Liver (tissue), 3 donors: ENCODE measurements around the gene DAGLA.

Experiments
- CTCF ChIP-seq: fragments of 150-350 bp; IDR thresholded peaks from 2 replicates; pipeline ENCODE4 v1.5.1; 2017; ENCODE audit warnings: improper control_type of control experiment, low read depth, low read length; ENCODE audit not compliant: missing input control
- EGR1 ChIP-seq, 2 donors: IDR thresholded peaks; 2 replicates each; pipeline ENCODE4 v1.6.1; 2016 to 2018; ENCODE audit warnings: antibody characterized with exemption in 2 of 2, low read depth in 2 of 2
- GABPA ChIP-seq, 2 donors: IDR thresholded peaks in 1 of 2; conservative IDR thresholded peaks in 1 of 2; 2 replicates each; pipeline ENCODE4 v1.6.1; 2016; ENCODE audit warnings: antibody characterized with exemption in 2 of 2, mild to moderate bottlenecking in 1 of 2, moderate library complexity in 1 of 2
- HNF4A ChIP-seq, 2 donors: conservative IDR thresholded peaks; 2 replicates each; pipeline ENCODE4 v1.6.1; 2016; ENCODE audit warnings: antibody characterized with exemption in 2 of 2, mild to moderate bottlenecking in 2 of 2
- JUND ChIP-seq, 2 donors: IDR thresholded peaks; 2 replicates each; pipeline ENCODE4 v1.6.1; 2016; ENCODE audit warnings: antibody characterized with exemption in 2 of 2
- RAD21 ChIP-seq, 2 donors: IDR thresholded peaks; 2 replicates each; pipeline ENCODE4 v1.6.1; 2016; ENCODE audit warnings: antibody characterized with exemption in 2 of 2, mild to moderate bottlenecking in 2 of 2
- REST ChIP-seq: IDR thresholded peaks from 2 replicates; pipeline ENCODE4 v1.6.1; 2016; ENCODE audit warnings: antibody characterized with exemption, mild to moderate bottlenecking
- RXRA ChIP-seq, 2 donors: IDR thresholded peaks; 2 replicates each; pipeline ENCODE4 v1.6.1; 2017 to 2018; ENCODE audit warnings: antibody characterized with exemption in 2 of 2, mild to moderate bottlenecking in 1 of 2
- SP1 ChIP-seq: IDR thresholded peaks from 2 replicates; pipeline ENCODE4 v1.6.1; 2018; ENCODE audit warnings: antibody characterized with exemption, mild to moderate bottlenecking
- TAF1 ChIP-seq: conservative IDR thresholded peaks from 2 replicates; pipeline ENCODE4 v1.6.1; 2016; ENCODE audit warnings: antibody characterized with exemption, mild to moderate bottlenecking
- YY1 ChIP-seq: IDR thresholded peaks from 2 replicates; pipeline ENCODE4 v1.6.1; 2016; ENCODE audit warnings: antibody characterized with exemption, mild to moderate bottlenecking
- TF ChIP-seq, protein P1 (sequence below): IDR thresholded peaks from 2 replicates; pipeline ENCODE4 v1.6.1; 2016; ENCODE audit warnings: antibody characterized with exemption
- TF ChIP-seq, protein P2 (sequence below): IDR thresholded peaks from 2 replicates; pipeline ENCODE4 v1.6.1; 2016; ENCODE audit warnings: antibody characterized with exemption
- TF ChIP-seq, protein P3 (sequence below): IDR thresholded peaks from 2 replicates; pipeline ENCODE4 v1.6.1; 2016; ENCODE audit warnings: antibody characterized with exemption
- donor health status: healthy.
- donor health status: healthy.

GRCh38 chr11:61697078-61697502, 16.9 kb downstream of the DAGLA start:
- no peak for TF ChIP-seq CTCF
- TF ChIP-seq GABPA (IDR thresholded peaks at IDR 0.05 in 1 of 2, conservative IDR thresholded peaks at IDR 0.05 in 1 of 2): no peak
- no peak for TF ChIP-seq JUND (IDR thresholded peaks at IDR 0.05)
- TF ChIP-seq, protein P1, sequence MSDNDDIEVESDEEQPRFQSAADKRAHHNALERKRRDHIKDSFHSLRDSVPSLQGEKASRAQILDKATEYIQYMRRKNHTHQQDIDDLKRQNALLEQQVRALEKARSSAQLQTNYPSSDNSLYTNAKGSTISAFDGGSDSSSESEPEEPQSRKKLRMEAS: no peak
- no peak for TF ChIP-seq RAD21 (IDR thresholded peaks at IDR 0.05)
- TF ChIP-seq TAF1: no peak
- no peak for TF ChIP-seq YY1
- TF ChIP-seq RXRA (IDR thresholded peaks at IDR 0.05): no peak
- TF ChIP-seq, protein P2, sequence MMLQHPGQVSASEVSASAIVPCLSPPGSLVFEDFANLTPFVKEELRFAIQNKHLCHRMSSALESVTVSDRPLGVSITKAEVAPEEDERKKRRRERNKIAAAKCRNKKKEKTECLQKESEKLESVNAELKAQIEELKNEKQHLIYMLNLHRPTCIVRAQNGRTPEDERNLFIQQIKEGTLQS: no peak
- no peak for TF ChIP-seq REST
- TF ChIP-seq EGR1 (IDR thresholded peaks at IDR 0.05; ENCODE audit: low read depth in 2 of 2): no peak
- TF ChIP-seq, protein P3, sequence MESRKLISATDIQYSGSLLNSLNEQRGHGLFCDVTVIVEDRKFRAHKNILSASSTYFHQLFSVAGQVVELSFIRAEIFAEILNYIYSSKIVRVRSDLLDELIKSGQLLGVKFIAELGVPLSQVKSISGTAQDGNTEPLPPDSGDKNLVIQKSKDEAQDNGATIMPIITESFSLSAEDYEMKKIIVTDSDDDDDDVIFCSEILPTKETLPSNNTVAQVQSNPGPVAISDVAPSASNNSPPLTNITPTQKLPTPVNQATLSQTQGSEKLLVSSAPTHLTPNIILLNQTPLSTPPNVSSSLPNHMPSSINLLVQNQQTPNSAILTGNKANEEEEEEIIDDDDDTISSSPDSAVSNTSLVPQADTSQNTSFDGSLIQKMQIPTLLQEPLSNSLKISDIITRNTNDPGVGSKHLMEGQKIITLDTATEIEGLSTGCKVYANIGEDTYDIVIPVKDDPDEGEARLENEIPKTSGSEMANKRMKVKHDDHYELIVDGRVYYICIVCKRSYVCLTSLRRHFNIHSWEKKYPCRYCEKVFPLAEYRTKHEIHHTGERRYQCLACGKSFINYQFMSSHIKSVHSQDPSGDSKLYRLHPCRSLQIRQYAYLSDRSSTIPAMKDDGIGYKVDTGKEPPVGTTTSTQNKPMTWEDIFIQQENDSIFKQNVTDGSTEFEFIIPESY: no peak
- no peak for TF ChIP-seq HNF4A (conservative IDR thresholded peaks at IDR 0.05)
- TF ChIP-seq SP1: no peak
